MM.1S (cell line): Measurements from ENCODE around the gene ANO5.

Experiments
- DNase-seq: peaks from one replicate; pipeline ENCODE4 v3.0.0-alpha.2; 2015
- H2AFZ ChIP-seq: fragments of 300-600 bp; sonication (generic); 2 replicates; pipeline ENCODE4 v1.6.0; 2016; ENCODE audit warnings: antibody characterized with exemption, low read length
- H3F3A ChIP-seq: fragments of 300-600 bp; sonication (generic); 2 replicates; pipeline ENCODE4 v1.6.1; 2016; ENCODE audit warnings: mild to moderate bottlenecking, antibody characterized with exemption, low read length, moderate library complexity, mixed read lengths; ENCODE audit not compliant: insufficient read depth
- H3K27ac ChIP-seq: fragments of 300-600 bp; sonication (generic); 2 replicates; pipeline ENCODE4 v1.5.1; 2016; ENCODE audit warnings: mild to moderate bottlenecking, low read length
- H3K27me3 ChIP-seq: fragments of 300-600 bp; sonication (generic); replicated peaks from 2 replicates; pipeline ENCODE4 v1.6.0; 2016; ENCODE audit warnings: low read length; ENCODE audit not compliant: insufficient read depth
- H3K36me3 ChIP-seq: fragments of 300-600 bp; sonication (generic); replicated peaks from 2 replicates; pipeline ENCODE4 v1.6.1; 2016; ENCODE audit warnings: mild to moderate bottlenecking, low read length, mixed read lengths; ENCODE audit not compliant: insufficient read depth
- H3K4me1 ChIP-seq: fragments of 300-600 bp; sonication (generic); 2 replicates; pipeline ENCODE4 v1.6.1; 2016; ENCODE audit warnings: low read length, mixed read lengths
- H3K4me2 ChIP-seq: fragments of 300-600 bp; sonication (generic); 2 replicates; pipeline ENCODE4 v1.6.0; 2016; ENCODE audit warnings: low read depth, low read length
- H3K4me3 ChIP-seq: fragments of 300-600 bp; sonication (generic); 2 replicates; pipeline ENCODE4 v1.5.1; 2016; ENCODE audit warnings: low read length, mixed read lengths
- H3K79me2 ChIP-seq: fragments of 300-600 bp; sonication (generic); 2 replicates; pipeline ENCODE4 v1.6.1; 2016; ENCODE audit warnings: mixed run types, low read length, mixed read lengths
- H3K9ac ChIP-seq: fragments of 300-600 bp; sonication (generic); 2 replicates; pipeline ENCODE4 v1.6.1; 2016; ENCODE audit warnings: low read length, mixed read lengths
- H3K9me2 ChIP-seq: fragments of 300-600 bp; sonication (generic); replicated peaks from 2 replicates; pipeline ENCODE4 v1.6.1; 2016; ENCODE audit warnings: mild to moderate bottlenecking, low read length, mixed read lengths; ENCODE audit not compliant: insufficient read depth
- H3K9me3 ChIP-seq: fragments of 300-600 bp; sonication (generic); replicated peaks from 2 replicates; pipeline ENCODE4 v1.6.1; 2016; ENCODE audit warnings: mild to moderate bottlenecking, low read length, mixed read lengths; ENCODE audit not compliant: insufficient read depth
- H4K20me1 ChIP-seq: fragments of 300-600 bp; sonication (generic); 2 replicates; pipeline ENCODE4 v1.6.1; 2016; ENCODE audit warnings: mild to moderate bottlenecking, low read length, moderate library complexity, mixed read lengths; ENCODE audit not compliant: insufficient read depth
- CTCF ChIP-seq: fragments of 300-600 bp; sonication (generic); IDR thresholded peaks from 2 replicates; pipeline ENCODE4 v1.5.1; 2016; ENCODE audit warnings: antibody characterized with exemption, low read length, mixed read lengths
- EZH2 ChIP-seq: fragments of 300-600 bp; sonication (generic); optimal IDR thresholded peaks from 2 replicates; pipeline ENCODE3; 2017; ENCODE audit warnings: low read depth, mild to moderate bottlenecking, antibody characterized with exemption, low read length, mixed read lengths
- EZH2phosphoT487 ChIP-seq: fragments of 300-600 bp; sonication (generic); IDR thresholded peaks from 2 replicates; pipeline ENCODE4 v1.6.1; 2018; ENCODE audit warnings: antibody characterized with exemption, low read length

ANO5 gene

GRCh38 chr11:22173532-22173931 is 19.4 kb upstream of the ANO5 start:
- H2AFZ ChIP-seq: no peak overlapping the region
- H3K4me2 ChIP-seq: no peak overlapping the region

GRCh38 chr11:22177186-22177585 is 15.7 kb upstream of the ANO5 start:
- no peak overlapping the region for H3K4me2 ChIP-seq
- no peaks in the 10 kb centered on the region for H3K9me2 ChIP-seq
- no peaks in the 10 kb centered on the region for H3K79me2 ChIP-seq
- H3K27ac ChIP-seq: no peak overlapping the region
- no peaks in the 10 kb centered on the region for H4K20me1 ChIP-seq
- H3K9ac ChIP-seq: no peak overlapping the region
- no peaks in the 10 kb centered on the region for H3F3A ChIP-seq
- TF ChIP-seq CTCF: peak; percentile 7; the same call in 1 of the 2 replicates
- no peak for TF ChIP-seq EZH2phosphoT487
- DNase-seq: no peak
- H3K27me3 ChIP-seq: no peaks in the 10 kb centered on the region
- H2AFZ ChIP-seq: no peak overlapping the region
- H3K4me3 ChIP-seq: no peak overlapping the region
- no peaks in the 10 kb centered on the region for H3K9me3 ChIP-seq
- H3K4me1 ChIP-seq: no peaks in the 10 kb centered on the region
- H3K36me3 ChIP-seq: no peaks in the 10 kb centered on the region

More at GRCh38 chr11:22173532-22173931, 19.4 kb upstream of the ANO5 start:
- H4K20me1 ChIP-seq: no peaks in the 10 kb centered on the region
- no peaks in the 10 kb centered on the region for H3K4me1 ChIP-seq
- H3K79me2 ChIP-seq: no peaks in the 10 kb centered on the region
- no peaks in the 10 kb centered on the region for H3K9me2 ChIP-seq
- TF ChIP-seq CTCF (no peak), EZH2 (no peak), EZH2phosphoT487 (no peak)
- H3F3A ChIP-seq: no peaks in the 10 kb centered on the region
- H3K27me3 ChIP-seq: no peaks in the 10 kb centered on the region
- H3K9ac ChIP-seq: no peak overlapping the region
- H3K36me3 ChIP-seq: no peaks in the 10 kb centered on the region
- no peaks in the 10 kb centered on the region for H3K9me3 ChIP-seq
- H3K27ac ChIP-seq: no peak overlapping the region
- DNase-seq: no peak
- no peak overlapping the region for H3K4me3 ChIP-seq

GRCh38 chr11:22179626-22180025 is 13.3 kb upstream of the ANO5 start:
- no peaks in the 10 kb centered on the region for H3K79me2 ChIP-seq
- no peak overlapping the region for H3K9ac ChIP-seq
- H3K36me3 ChIP-seq: no peaks in the 10 kb centered on the region
- no peaks in the 10 kb centered on the region for H3K27me3 ChIP-seq
- no peak overlapping the region for H3K4me2 ChIP-seq
- no peaks in the 10 kb centered on the region for H3K4me1 ChIP-seq
- TF ChIP-seq CTCF (no peak), EZH2phosphoT487 (no peak)
- no peaks in the 10 kb centered on the region for H3K9me2 ChIP-seq
- DNase-seq: no peak
- H3K4me3 ChIP-seq: no peak overlapping the region
- no peaks in the 10 kb centered on the region for H3F3A ChIP-seq
- no peaks in the 10 kb centered on the region for H3K9me3 ChIP-seq
- no peak overlapping the region for H3K27ac ChIP-seq
- H2AFZ ChIP-seq: no peak overlapping the region
- H4K20me1 ChIP-seq: no peaks in the 10 kb centered on the region
